ENCODE measurements around the gene CEACAM3. TPM values are rescaled to one million over a fixed set of nuclear protein-coding genes. Genes with fewer than 3 reads are reported as not detected.
A peak's percentile ranks its signal among the peaks of the same experiment; 100 is the strongest.
"Not testable (repeated sequence)": the region's sequence is repeated elsewhere in the genome, so short reads cannot be mapped to it uniquely, and the experiment has no call there.

The CEACAM3 gene
- total RNA-seq, 2 experiments from 2014 or later = not detected

DNA sequence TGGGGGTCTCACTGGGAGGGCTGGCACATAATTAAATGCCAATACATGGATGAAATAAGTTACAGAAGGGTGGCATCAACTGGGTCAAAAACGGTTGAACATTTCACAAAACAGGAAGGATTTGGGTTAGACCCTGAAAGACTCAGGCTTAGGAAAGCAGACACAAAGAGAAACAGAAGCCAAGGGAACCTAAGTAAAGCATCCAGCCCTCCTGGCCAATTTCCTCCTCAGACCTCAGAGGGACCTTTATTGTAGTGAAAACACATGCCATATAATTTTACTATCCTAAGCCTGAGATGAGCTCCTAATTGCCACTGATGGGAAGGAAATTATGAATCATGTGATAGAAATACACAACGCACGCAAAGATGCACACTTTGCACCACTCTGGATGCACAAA, 12.1 kb upstream of the CEACAM3 start:
- Mint-ChIP-seq H3K4me1 (ENCODE audit: low read depth) (peaks cover 14% of the 10 kb centered on the region), H3K4me3 (no peak overlapping the region), H3K36me3 (ENCODE audit: low read depth) (no peaks in the 10 kb centered on the region), H3K27me3 (peaks cover 54% of the 10 kb centered on the region), H3K9me3 (no peaks in the 10 kb centered on the region), H3K27ac (no peak overlapping the region)
- intact Hi-C loops (cut with micrococcal nuclease) = loop anchor here (2.0 kb wide), 1 partner anchor 30 kb away; the partner anchor contains the start of gene CEACAM6
- ATAC-seq (no peak), DNase-seq (no peak)
- CTCF ChIA-PET = interaction anchor here (0.8 to 8.2 kb wide), 20 partner anchors 7 to 245 kb away, joined by 3 to 177 read pairs (median 6); partner anchors contain the start of genes CEACAM3 and CEACAM6
- POLR2A ChIA-PET = interaction anchor here (0.6 kb wide), 1 partner anchor 190 kb away, joined by 3 read pairs; no protein-coding TSS in a partner anchor
- TF ChIP-seq, protein P1, sequence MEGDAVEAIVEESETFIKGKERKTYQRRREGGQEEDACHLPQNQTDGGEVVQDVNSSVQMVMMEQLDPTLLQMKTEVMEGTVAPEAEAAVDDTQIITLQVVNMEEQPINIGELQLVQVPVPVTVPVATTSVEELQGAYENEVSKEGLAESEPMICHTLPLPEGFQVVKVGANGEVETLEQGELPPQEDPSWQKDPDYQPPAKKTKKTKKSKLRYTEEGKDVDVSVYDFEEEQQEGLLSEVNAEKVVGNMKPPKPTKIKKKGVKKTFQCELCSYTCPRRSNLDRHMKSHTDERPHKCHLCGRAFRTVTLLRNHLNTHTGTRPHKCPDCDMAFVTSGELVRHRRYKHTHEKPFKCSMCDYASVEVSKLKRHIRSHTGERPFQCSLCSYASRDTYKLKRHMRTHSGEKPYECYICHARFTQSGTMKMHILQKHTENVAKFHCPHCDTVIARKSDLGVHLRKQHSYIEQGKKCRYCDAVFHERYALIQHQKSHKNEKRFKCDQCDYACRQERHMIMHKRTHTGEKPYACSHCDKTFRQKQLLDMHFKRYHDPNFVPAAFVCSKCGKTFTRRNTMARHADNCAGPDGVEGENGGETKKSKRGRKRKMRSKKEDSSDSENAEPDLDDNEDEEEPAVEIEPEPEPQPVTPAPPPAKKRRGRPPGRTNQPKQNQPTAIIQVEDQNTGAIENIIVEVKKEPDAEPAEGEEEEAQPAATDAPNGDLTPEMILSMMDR (IDR thresholded peaks at IDR 0.05) = no peak

DNA sequence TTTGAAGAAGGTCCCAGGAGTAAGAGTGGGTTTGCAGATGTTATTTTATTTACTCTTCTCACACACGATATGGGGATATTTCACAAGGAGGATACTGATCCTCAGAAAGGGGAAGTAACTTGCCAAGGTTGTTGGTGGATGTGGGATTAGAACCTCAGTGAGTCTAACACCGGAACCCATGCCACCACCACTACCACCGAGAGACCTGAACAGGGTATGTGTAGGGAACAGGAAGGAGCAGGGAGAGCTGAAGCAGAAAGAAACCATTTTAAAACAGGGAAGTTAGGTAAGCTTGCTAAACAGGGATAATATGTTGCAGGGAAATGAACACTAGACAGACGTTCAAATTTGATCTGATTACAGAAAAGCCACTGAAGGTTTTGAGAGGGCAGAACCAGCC, 11.6 kb upstream of the CEACAM3 start:
- DNase-seq (no peak), ATAC-seq (no peak)
- Mint-ChIP-seq H3K36me3 (ENCODE audit: low read depth) (no peaks in the 10 kb centered on the region), H3K4me1 (ENCODE audit: low read depth) (peaks cover 14% of the 10 kb centered on the region), H3K27ac (no peak overlapping the region), H3K9me3 (no peaks in the 10 kb centered on the region), H3K4me3 (no peak overlapping the region), H3K27me3 (peaks cover 53% of the 10 kb centered on the region)
- intact Hi-C loops (cut with micrococcal nuclease) = loop anchor here (2.0 kb wide), 1 partner anchor 30 kb away; the partner anchor contains the start of gene CEACAM6
- CTCF ChIA-PET = interaction anchor here (0.8 to 8.2 kb wide), 25 partner anchors 9 to 244 kb away, joined by 3 to 177 read pairs (median 5); partner anchors contain the start of genes CEACAM3 and CEACAM6
- TF ChIP-seq, protein P1 (IDR thresholded peaks at IDR 0.05) = no peak
- POLR2A ChIA-PET = no interaction called here

DNA sequence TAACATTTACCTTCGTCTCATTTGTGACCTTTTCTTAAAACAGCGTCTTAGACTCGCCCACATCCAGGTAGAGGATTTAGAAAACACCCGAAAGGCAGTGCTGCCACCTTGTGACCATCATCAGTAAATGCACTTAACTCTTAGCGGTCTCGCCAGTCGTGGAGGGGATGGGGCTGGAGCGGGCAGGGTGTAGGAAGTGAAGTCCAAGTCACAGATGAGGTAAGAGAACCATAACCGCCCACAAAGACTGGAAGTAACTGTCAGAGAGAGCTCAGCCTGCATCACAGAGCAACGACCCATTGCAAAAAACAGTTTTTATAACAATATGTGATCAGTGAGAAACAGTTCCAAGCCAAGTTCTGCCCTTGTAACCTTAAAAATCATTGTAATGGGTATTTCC, 10.7 kb upstream of the CEACAM3 start:
- no peak overlapping the region for H3K27ac Mint-ChIP-seq
- ATAC-seq = peak; percentile 98
- no peak overlapping the region for H3K4me3 Mint-ChIP-seq
- DNase-seq = peak; percentile 88
- intact Hi-C loops (cut with micrococcal nuclease) = loop anchor here (2.0 kb wide), 1 partner anchor 31 kb away; the partner anchor contains the start of gene CEACAM6
- TF ChIP-seq, protein P1 (IDR thresholded peaks at IDR 0.05) = peak; percentile 94
- H3K27me3 Mint-ChIP-seq = peaks cover 50% of the 10 kb centered on the region
- CTCF ChIA-PET = interaction anchor here (0.7 to 8.2 kb wide), 20 partner anchors 9 to 244 kb away, joined by 3 to 177 read pairs (median 5); partner anchors contain the start of genes CEACAM3 and CEACAM6
- no peaks in the 10 kb centered on the region for H3K9me3 Mint-ChIP-seq
- H3K4me1 Mint-ChIP-seq (ENCODE audit: low read depth) = peaks cover 14% of the 10 kb centered on the region
- no peaks in the 10 kb centered on the region for H3K36me3 Mint-ChIP-seq (ENCODE audit: low read depth)
- POLR2A ChIA-PET = no interaction called here

DNA sequence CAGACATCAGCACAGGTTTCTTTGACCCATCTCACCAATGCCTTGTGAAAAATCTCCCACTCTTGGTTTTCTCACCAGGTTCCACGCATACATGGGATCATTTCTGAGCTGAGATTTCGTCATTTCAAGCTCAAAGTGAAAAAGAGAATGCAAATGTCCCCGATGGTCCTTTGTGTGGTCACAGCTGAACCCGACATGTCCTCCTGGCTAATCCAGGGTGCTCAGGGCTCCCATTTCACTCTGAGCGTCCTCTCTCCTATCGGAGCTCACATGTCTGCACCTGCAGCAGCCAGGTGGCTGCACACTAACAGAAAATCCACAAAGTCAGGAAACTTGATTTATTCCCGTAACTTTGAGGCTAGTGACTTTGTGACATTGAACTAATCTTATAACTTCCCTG, 9.3 kb upstream of the CEACAM3 start:
- Mint-ChIP-seq H3K4me3 (no peak overlapping the region), H3K27ac (no peak overlapping the region), H3K36me3 (ENCODE audit: low read depth) (no peaks in the 10 kb centered on the region), H3K27me3 (peaks cover 50% of the 10 kb centered on the region), H3K4me1 (ENCODE audit: low read depth) (peaks cover 14% of the 10 kb centered on the region), H3K9me3 (no peaks in the 10 kb centered on the region)
- TF ChIP-seq, protein P1 (IDR thresholded peaks at IDR 0.05) = no peak
- no peak for ATAC-seq
- intact Hi-C loops (cut with micrococcal nuclease) = no loop called here
- ChIA-PET CTCF (interaction anchor here (0.7 to 8.2 kb wide), 9 partner anchors 7 to 190 kb away, joined by 3 to 177 read pairs (median 4); partner anchors contain the start of genes CEACAM3 and CEACAM6), POLR2A (interaction anchor here (0.6 kb wide), 2 partner anchors 610 to 928 kb away, joined by 3 to 5 read pairs; no protein-coding TSS in a partner anchor)
- DNase-seq = no peak

DNA sequence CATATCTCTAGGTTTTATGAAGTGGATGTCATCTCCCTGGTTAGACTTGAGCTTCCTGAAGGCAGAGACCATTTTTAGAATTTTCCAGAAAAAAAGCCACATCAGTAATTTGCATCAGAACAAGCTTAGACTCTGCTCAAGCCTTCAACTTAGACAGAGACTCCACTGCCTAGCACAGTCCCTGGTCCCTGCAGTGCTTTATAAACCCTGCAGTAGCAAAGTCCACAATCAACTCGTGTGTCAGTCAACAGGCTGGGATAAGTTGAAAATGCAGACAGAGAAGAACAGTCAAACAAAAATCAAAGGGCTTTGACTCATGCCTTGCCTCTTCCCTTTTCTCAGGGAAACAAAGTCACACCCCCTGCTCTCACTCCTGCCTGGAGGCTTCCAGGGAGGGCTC, 7.9 kb upstream of the CEACAM3 start:
- POLR2A ChIA-PET; H3K27ac Mint-ChIP-seq; H3K9me3 Mint-ChIP-seq; DNase-seq; ATAC-seq; H3K36me3 Mint-ChIP-seq (ENCODE audit: low read depth); intact Hi-C loops (cut with micrococcal nuclease); H3K4me3 Mint-ChIP-seq: not testable (repeated sequence)
- Mint-ChIP-seq H3K27me3 (peaks cover 53% of the 10 kb centered on the region), H3K4me1 (ENCODE audit: low read depth) (peaks cover 14% of the 10 kb centered on the region)
- CTCF ChIA-PET = interaction anchor here (7.8 kb wide), 1 partner anchor 35 kb away, joined by 98 read pairs; the partner anchor contains the start of gene CEACAM6

DNA sequence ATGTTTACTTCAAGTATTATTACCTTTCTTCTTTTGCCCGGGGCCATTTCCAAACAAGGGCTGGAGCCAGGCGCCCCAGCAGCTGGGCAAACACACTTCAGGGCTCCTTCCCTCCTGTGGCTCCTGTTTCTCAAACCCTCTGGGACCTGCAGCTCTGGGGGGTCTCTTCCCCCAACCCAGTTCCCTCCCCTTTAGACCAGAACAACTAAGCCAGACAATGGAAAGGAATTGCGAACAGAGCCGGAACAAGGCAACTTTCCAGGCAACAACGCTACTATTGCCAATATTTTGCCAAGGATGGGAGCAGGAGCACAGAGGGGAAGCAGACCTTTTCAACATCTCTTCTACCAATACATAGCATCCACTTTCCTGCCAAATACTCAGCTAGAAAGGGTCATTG, 7.3 kb upstream of the CEACAM3 start:
- Mint-ChIP-seq H3K27me3 (peaks cover 51% of the 10 kb centered on the region), H3K4me1 (ENCODE audit: low read depth) (peaks cover 14% of the 10 kb centered on the region)
- H3K4me3 Mint-ChIP-seq; ATAC-seq; POLR2A ChIA-PET; H3K9me3 Mint-ChIP-seq; H3K36me3 Mint-ChIP-seq (ENCODE audit: low read depth); DNase-seq; intact Hi-C loops (cut with micrococcal nuclease); H3K27ac Mint-ChIP-seq: not testable (repeated sequence)
- CTCF ChIA-PET = interaction anchor here (7.8 kb wide), 1 partner anchor 36 kb away, joined by 98 read pairs; the partner anchor contains the start of gene CEACAM6
